Transverse colon (tissue), 4 donors: ENCODE measurements around the gene CTSO. TPM values are rescaled to one million over a fixed set of nuclear protein-coding genes. Genes with fewer than 3 reads are reported as not detected.

Experiments
- DNase-seq: peaks from one replicate; pipeline ENCODE4 v3.0.0-alpha.2; 2019
- H3K27ac ChIP-seq, 4 donors: fragments of 200-600 bp; sonication (generic); 2 replicates each; pipeline ENCODE4 v1.5.1; 2016 to 2018; ENCODE audit warnings: inconsistent platforms in 4 of 4
- H3K27me3 ChIP-seq: fragments of 200-600 bp; sonication (generic); 2 replicates; pipeline ENCODE4 v1.5.1; 2017; ENCODE audit warnings: inconsistent platforms
- H3K36me3 ChIP-seq, 4 donors: fragments of 200-600 bp; sonication (generic); 2 replicates each; pipeline ENCODE4 v1.5.1; 2017 to 2019; ENCODE audit warnings: inconsistent platforms in 4 of 4
- H3K4me1 ChIP-seq, 4 donors: fragments of 200-600 bp; sonication (generic); 2 replicates each; pipeline ENCODE4 v1.5.1; 2017 to 2020; ENCODE audit warnings: inconsistent platforms in 4 of 4
- H3K4me3 ChIP-seq, 4 donors: fragments of 200-600 bp; sonication (generic); 1 replicate in 1 of 4; 2 replicates in 3 of 4; pipeline versions ENCODE4 v1.5.1 to v1.6.1; 2017 to 2019; ENCODE audit warnings: inconsistent platforms in 4 of 4
- H3K9me3 ChIP-seq, 2 donors: fragments of 200-600 bp; sonication (generic); 2 replicates each; pipeline ENCODE4 v1.5.1; 2017 to 2019; ENCODE audit warnings: inconsistent platforms in 2 of 2
- CTCF ChIP-seq, 5 experiments: fragments of 200-600 bp in 3 of 5; fragments of 450-650 bp in 2 of 5; sonication (generic) in 3 of 5; IDR thresholded peaks; 1 replicate in 2 of 5; 2 replicates in 3 of 5; pipeline ENCODE4 v1.5.1; 2016 to 2017; ENCODE audit warnings: antibody characterized with exemption in 5 of 5, inconsistent platforms in 3 of 5, mild to moderate bottlenecking in 2 of 5, moderate library complexity in 1 of 5
- EP300 ChIP-seq: sonication (generic); formaldehyde crosslinking; IDR thresholded peaks from one replicate; pipeline ENCODE4 v1.6.1; 2017; ENCODE audit warnings: antibody characterized with exemption, low read depth
- POLR2A ChIP-seq: fragments of 450-650 bp; IDR thresholded peaks from one replicate; pipeline ENCODE4 v1.6.1; 2016; ENCODE audit warnings: antibody characterized with exemption, mild to moderate bottlenecking, moderate library complexity
- POLR2AphosphoS5 ChIP-seq, 3 donors: sonication (generic); formaldehyde crosslinking; IDR thresholded peaks; one replicate each; pipeline ENCODE4 v1.6.1; 2016; ENCODE audit warnings: antibody characterized with exemption in 3 of 3
- WGBS, 2 donors: methylation state at CpG; one replicate each; pipeline ENCODE4 v1.1.5; 2018; ENCODE audit warnings: low coverage in 1 of 2; 5-methylcytosine and 5-hydroxymethylcytosine counted together
- in situ Hi-C, 4 donors: fragments of 200-750 bp; cut with MboI; loops; one replicate each; pipeline versions ENCODE4 v1.15.0 to v1.15.1; 2017; ENCODE audit warnings: low sequenced_read_pairs in 3 of 4, low pct_ligation_motif_present in 1 of 4, low pct_unique_long_range_greater_than_20kb in 1 of 4
- intact Hi-C: fragments of 100-400 bp; cut with DNase I; formaldehyde crosslinking; loops from one replicate; pipeline ENCODE4 v1.15.1; 2023; ENCODE audit warnings: low total_unique reads
- total RNA-seq, 4 donors: library from RNA; depleted of rRNA; stranded (reverse); fragments of >200 nt; gene quantifications; one replicate each; pipeline ENCODE4 v1.1.0, GENCODE V29; 2016

The CTSO gene
- total RNA-seq, 4 donors from 2014 or later = 8.2 to 18.7 (median 12.5) TPM; not detected in 1

GRCh38 chr4:155930330-155930729, 23.3 kb downstream of the CTSO start:
- Histone ChIP-seq H3K36me3 (peaks cover 0 to 7% (median 0%) of the 10 kb centered on the region in 4 donors), H3K4me3 (no peak overlapping the region), H3K27ac (no peak overlapping the region), H3K27me3 (no peaks in the 10 kb centered on the region), H3K9me3 (no peaks in the 10 kb centered on the region), H3K4me1 (no peaks in the 10 kb centered on the region)
- TF ChIP-seq POLR2AphosphoS5 (IDR thresholded peaks at IDR 0.05) = no peak
- no peak for TF ChIP-seq EP300
- no peak for TF ChIP-seq CTCF (IDR thresholded peaks at IDR 0.05)
- TF ChIP-seq POLR2A = no peak
- no peak for DNase-seq
- 75 to 88% methylated on average over 2 of the region's 2 CpGs for WGBS, 2 donors
- in situ Hi-C loops = loop anchor here in 1 of 4 donors (25.0 kb wide), 1 partner anchor 493 kb away; no protein-coding TSS in a partner anchor
- intact Hi-C loops = no loop called here

- no peaks in the 10 kb centered on the region for H3K9me3 ChIP-seq
- H3K4me1 ChIP-seq = no peaks in the 10 kb centered on the region
- H3K36me3 ChIP-seq = peaks cover 0 to 7% (median 0%) of the 10 kb centered on the region in 4 donors
- intact Hi-C loops (no loop called here), in situ Hi-C loops (loop anchor here in 1 of 4 donors (25.0 kb wide), 1 partner anchor 493 kb away; no protein-coding TSS in a partner anchor)
- H3K27ac ChIP-seq = no peak overlapping the region
- no peak overlapping the region for H3K4me3 ChIP-seq
- H3K27me3 ChIP-seq = no peaks in the 10 kb centered on the region
- WGBS, 2 donors = 89 to 100% methylated on average over 3 of the region's 3 CpGs
- TF ChIP-seq CTCF (IDR thresholded peaks at IDR 0.05) = no peak
- no peak for TF ChIP-seq POLR2AphosphoS5 (IDR thresholded peaks at IDR 0.05)
- no peak for TF ChIP-seq POLR2A
- no peak for TF ChIP-seq EP300
- no peak for DNase-seq
These were observed 23.8 kb downstream of the CTSO start for GRCh38 chr4:155929833-155930232.

- TF ChIP-seq EP300 (no peak), CTCF (IDR thresholded peaks at IDR 0.05) (no peak), POLR2AphosphoS5 (IDR thresholded peaks at IDR 0.05) (no peak), POLR2A (no peak)
- no peaks in the 10 kb centered on the region for H3K27me3 ChIP-seq
- 63 to 64% methylated on average over 3 of the region's 3 CpGs for WGBS, 2 donors
- H3K9me3 ChIP-seq = no peaks in the 10 kb centered on the region
- H3K4me3 ChIP-seq = no peak overlapping the region
- no peak overlapping the region for H3K27ac ChIP-seq
- H3K36me3 ChIP-seq = peaks cover 0 to 7% (median 0%) of the 10 kb centered on the region in 4 donors
- intact Hi-C loops = no loop called here
- H3K4me1 ChIP-seq = no peaks in the 10 kb centered on the region
- DNase-seq = no peak
- in situ Hi-C loops = loop anchor here in 1 of 4 donors (25.0 kb wide), 1 partner anchor 487 kb away; no protein-coding TSS in a partner anchor
These were observed 29.0 kb downstream of the CTSO start for GRCh38 chr4:155924637-155925036.

GRCh38 chr4:155921597-155921996, 32.1 kb downstream of the CTSO start:
- in situ Hi-C loops = no loop called here
- no peaks in the 10 kb centered on the region for H3K27me3 ChIP-seq
- no peak for TF ChIP-seq EP300
- no peak for TF ChIP-seq CTCF (IDR thresholded peaks at IDR 0.05)
- intact Hi-C loops = no loop called here
- no peaks in the 10 kb centered on the region for H3K9me3 ChIP-seq
- 88 to 100% methylated on average over 1 of the region's 1 CpG for WGBS, 2 donors
- H3K4me3 ChIP-seq = no peak overlapping the region
- no peak overlapping the region for H3K27ac ChIP-seq
- no peaks in the 10 kb centered on the region for H3K36me3 ChIP-seq
- H3K4me1 ChIP-seq = no peaks in the 10 kb centered on the region
- DNase-seq = no peak
